ENCODE results near the gene IGSF23. TPM values are rescaled to one million over a fixed set of nuclear protein-coding genes. Genes with fewer than 3 reads are reported as not detected.

Gene IGSF23
- polyA plus RNA-seq, 3 donors = 0.23 to 0.46 (median 0.44) TPM

GRCh38 chr19:44575116-44575700 lies 38.2 kb upstream of the IGSF23 start:
- H3K27ac Mint-ChIP-seq = no peak overlapping the region
- no peaks in the 10 kb centered on the region for H3K27me3 ChIP-seq (ENCODE audit: control insufficient read depth in 2 of 2, insufficient read depth in 2 of 2, low read length in 2 of 2)
- intact Hi-C loops (cut with micrococcal nuclease) = loop anchor here (10.0 kb wide), 3 partner anchors 140 to 270 kb away; partner anchors contain the start of gene NECTIN2 (in 2 of the 2)
- H3K4me1 Mint-ChIP-seq = peaks cover 10% of the 10 kb centered on the region
- H3K27ac ChIP-seq (ENCODE audit: low read depth in 1 of 2, low read length in 2 of 2) = no peak overlapping the region
- H3K79me2 ChIP-seq (ENCODE audit: insufficient read depth, low read length) = no peaks in the 10 kb centered on the region
- H3K9me3 Mint-ChIP-seq = peaks cover 0 to 7% (median 4%) of the 10 kb centered on the region in 7 donors
- peaks cover 0 to 4% of the 10 kb centered on the region in 2 donors for H3K9me3 ChIP-seq (replicated peaks in 1 of 2; ENCODE audit: control insufficient read depth in 1 of 2, insufficient read depth in 1 of 2, low read length in 2 of 2)
- no peak for DNase-seq
- peaks cover 8 to 21% of the 10 kb centered on the region in 2 donors for H3K4me1 ChIP-seq (ENCODE audit: control insufficient read depth in 1 of 2, insufficient read depth in 2 of 2, low read length in 2 of 2)
- H3K4me3 ChIP-seq (replicated peaks in 1 of 3; ENCODE audit: low read depth in 2 of 3, low read length in 3 of 3) = no peak overlapping the region
- no peak overlapping the region for H3K4me2 ChIP-seq (replicated peaks; ENCODE audit: extremely low read depth, low read length, poor library complexity, severe bottlenecking)
- WGBS (ENCODE audit: insufficient coverage) = 99% methylated on average over 9 of the region's 11 CpGs
- TF ChIP-seq, protein P1, sequence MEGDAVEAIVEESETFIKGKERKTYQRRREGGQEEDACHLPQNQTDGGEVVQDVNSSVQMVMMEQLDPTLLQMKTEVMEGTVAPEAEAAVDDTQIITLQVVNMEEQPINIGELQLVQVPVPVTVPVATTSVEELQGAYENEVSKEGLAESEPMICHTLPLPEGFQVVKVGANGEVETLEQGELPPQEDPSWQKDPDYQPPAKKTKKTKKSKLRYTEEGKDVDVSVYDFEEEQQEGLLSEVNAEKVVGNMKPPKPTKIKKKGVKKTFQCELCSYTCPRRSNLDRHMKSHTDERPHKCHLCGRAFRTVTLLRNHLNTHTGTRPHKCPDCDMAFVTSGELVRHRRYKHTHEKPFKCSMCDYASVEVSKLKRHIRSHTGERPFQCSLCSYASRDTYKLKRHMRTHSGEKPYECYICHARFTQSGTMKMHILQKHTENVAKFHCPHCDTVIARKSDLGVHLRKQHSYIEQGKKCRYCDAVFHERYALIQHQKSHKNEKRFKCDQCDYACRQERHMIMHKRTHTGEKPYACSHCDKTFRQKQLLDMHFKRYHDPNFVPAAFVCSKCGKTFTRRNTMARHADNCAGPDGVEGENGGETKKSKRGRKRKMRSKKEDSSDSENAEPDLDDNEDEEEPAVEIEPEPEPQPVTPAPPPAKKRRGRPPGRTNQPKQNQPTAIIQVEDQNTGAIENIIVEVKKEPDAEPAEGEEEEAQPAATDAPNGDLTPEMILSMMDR (IDR thresholded peaks at IDR 0.05) = no peak
- no peaks in the 10 kb centered on the region for H4K20me1 ChIP-seq (ENCODE audit: insufficient read depth, low read length)
- no peak overlapping the region for H2AFZ ChIP-seq (ENCODE audit: insufficient read depth, low read depth, low read length, poor library complexity, severe bottlenecking)
- no peaks in the 10 kb centered on the region for H3K36me3 Mint-ChIP-seq
- peaks cover 2 to 14% (median 11%) of the 10 kb centered on the region in 3 donors for H3K27me3 Mint-ChIP-seq (ENCODE audit: low read depth in 3 of 3)
- H3K9ac ChIP-seq (ENCODE audit: insufficient read depth, low read length, poor library complexity, severe bottlenecking) = no peak overlapping the region
- no peaks in the 10 kb centered on the region for H3K36me3 ChIP-seq (replicated peaks in 1 of 2; ENCODE audit: control insufficient read depth in 1 of 2, insufficient read depth in 2 of 2, low read length in 2 of 2)
- no peak overlapping the region for H3K4me3 Mint-ChIP-seq

- no peak overlapping the region for H2AFZ ChIP-seq (ENCODE audit: insufficient read depth, low read depth, low read length, poor library complexity, severe bottlenecking)
- no peaks in the 10 kb centered on the region for H4K20me1 ChIP-seq (ENCODE audit: insufficient read depth, low read length)
- no peaks in the 10 kb centered on the region for H3K27me3 ChIP-seq (ENCODE audit: control insufficient read depth in 2 of 2, insufficient read depth in 2 of 2, low read length in 2 of 2)
- no peak overlapping the region for H3K9ac ChIP-seq (ENCODE audit: insufficient read depth, low read length, poor library complexity, severe bottlenecking)
- no peak overlapping the region for H3K27ac ChIP-seq (ENCODE audit: low read depth in 1 of 2, low read length in 2 of 2)
- intact Hi-C loops (cut with micrococcal nuclease) = loop anchor here (10.0 kb wide), 3 partner anchors 138 to 268 kb away; partner anchors contain the start of gene NECTIN2 (in 2 of the 2)
- H3K4me3 ChIP-seq (replicated peaks in 1 of 3; ENCODE audit: low read depth in 2 of 3, low read length in 3 of 3) = no peak overlapping the region
- Mint-ChIP-seq H3K27me3 (ENCODE audit: low read depth in 3 of 3) (peaks cover 2 to 11% (median 9%) of the 10 kb centered on the region in 3 donors), H3K27ac (peak overlapping the region in 2 of 7 donors; percentile 17 to 55), H3K4me3 (no peak overlapping the region), H3K9me3 (peaks cover 0 to 8% (median 5%) of the 10 kb centered on the region in 7 donors), H3K36me3 (no peaks in the 10 kb centered on the region), H3K4me1 (peaks cover 7% of the 10 kb centered on the region)
- no peak overlapping the region for H3K4me2 ChIP-seq (replicated peaks; ENCODE audit: extremely low read depth, low read length, poor library complexity, severe bottlenecking)
- no CpG with 5 or more reads among the region's 8 CpGs for WGBS (ENCODE audit: insufficient coverage)
- H3K36me3 ChIP-seq (replicated peaks in 1 of 2; ENCODE audit: control insufficient read depth in 1 of 2, insufficient read depth in 2 of 2, low read length in 2 of 2) = no peaks in the 10 kb centered on the region
- peaks cover 0 to 4% of the 10 kb centered on the region in 2 donors for H3K9me3 ChIP-seq (replicated peaks in 1 of 2; ENCODE audit: control insufficient read depth in 1 of 2, insufficient read depth in 1 of 2, low read length in 2 of 2)
- H3K79me2 ChIP-seq (ENCODE audit: insufficient read depth, low read length) = no peaks in the 10 kb centered on the region
- DNase-seq = peak in 2 of 3 donors; percentile 1 to 49
- H3K4me1 ChIP-seq (ENCODE audit: control insufficient read depth in 1 of 2, insufficient read depth in 2 of 2, low read length in 2 of 2) = peaks cover 5 to 10% of the 10 kb centered on the region in 2 donors
- TF ChIP-seq, protein P1 (IDR thresholded peaks at IDR 0.05) = peak; percentile 74
Measured at GRCh38 chr19:44576843-44577565, 36.4 kb upstream of the IGSF23 start.
